A673 (cell line): ENCODE measurements around the gene SNAI3. TPM values are rescaled to one million over a fixed set of nuclear protein-coding genes. Genes with fewer than 3 reads are reported as not detected.

ENCODE experiments used
- BruUV-seq: library from RNA; stranded (reverse); fragments of 400-500 nt; replicated peaks from 2 replicates; lab custom pipeline; 2021; lab: Mats Ljungman, UMichigan
- CTCF ChIA-PET: fragments of 300-600 bp; sonication (Branson Sonifier 250); formaldehyde crosslinking; loops from one replicate; lab custom pipeline; 2022; ENCODE audit warnings: antibody characterized with exemption; lab: Charles Lee
- POLR2A ChIA-PET: fragments of 300-600 bp; sonication (Branson Sonifier 250); formaldehyde crosslinking; loops from one replicate; lab custom pipeline; 2022; ENCODE audit warnings: antibody characterized with exemption; ENCODE audit not compliant: low non-redundant PET; lab: Charles Lee
- DNase-seq: peaks from one replicate; pipeline ENCODE4 v3.0.0-alpha.2; 2015; ENCODE audit warnings: low spot score
- H3K27ac ChIP-seq: fragments of 200-600 bp; sonication (generic); 2 replicates; pipeline ENCODE4 v1.5.1; 2016; ENCODE audit warnings: mixed run types, low read depth, mild to moderate bottlenecking, mixed read lengths, antibody characterized with exemption, low read length; ENCODE audit not compliant: poor library complexity, severe bottlenecking
- H3K27me3 ChIP-seq: fragments of 200-600 bp; sonication (generic); replicated peaks from 2 replicates; pipeline ENCODE4 v1.6.1; 2017; ENCODE audit warnings: mixed run types, low read depth, mild to moderate bottlenecking, mixed read lengths, antibody characterized with exemption, low read length; ENCODE audit not compliant: insufficient read depth, poor library complexity
- H3K36me3 ChIP-seq: fragments of 200-600 bp; sonication (generic); 2 replicates; pipeline ENCODE4 v1.6.1; 2016; ENCODE audit warnings: mixed run types, mild to moderate bottlenecking, mixed read lengths, antibody characterized with exemption, low read length; ENCODE audit not compliant: insufficient read depth, poor library complexity, severe bottlenecking
- H3K4me1 ChIP-seq: fragments of 200-600 bp; sonication (generic); 2 replicates; pipeline ENCODE4 v1.6.1; 2017; ENCODE audit warnings: mixed run types, mild to moderate bottlenecking, mixed read lengths, antibody characterized with exemption, low read length; ENCODE audit not compliant: insufficient read depth, poor library complexity, severe bottlenecking
- H3K4me3 ChIP-seq: fragments of 200-600 bp; sonication (generic); 2 replicates; pipeline ENCODE4 v1.5.1; 2016; ENCODE audit warnings: low read depth, mixed run types, mild to moderate bottlenecking, mixed read lengths, low read length; ENCODE audit not compliant: poor library complexity, severe bottlenecking
- H3K9me3 ChIP-seq: fragments of 200-600 bp; sonication (generic); 2 replicates; pipeline ENCODE4 v1.6.1; 2016; ENCODE audit warnings: mixed run types, low read depth, mild to moderate bottlenecking, mixed read lengths, antibody characterized with exemption, low read length; ENCODE audit not compliant: poor library complexity, severe bottlenecking
- EZH2 ChIP-seq: fragments of 200-600 bp; sonication (generic); IDR thresholded peaks from 2 replicates; pipeline ENCODE4 v1.6.1; 2017; ENCODE audit warnings: borderline replicate concordance, low read depth, mild to moderate bottlenecking, mixed read lengths, antibody characterized with exemption, low read length; ENCODE audit not compliant: poor library complexity, severe bottlenecking
- intact Hi-C: fragments of 100-400 bp; cut with micrococcal nuclease; formaldehyde crosslinking; loops from one replicate; pipeline ENCODE4 v1.10.0; 2022; ENCODE audit not compliant: unreplicated experiment
- total RNA-seq: library from RNA; stranded (reverse); gene quantifications from 2 replicates; pipeline ENCODE4 v1.2.3, GENCODE V29; 2021
- TF ChIP-seq, protein P1 (sequence below): fragments of 300-800, 200-600 bp; sonication (generic); conservative IDR thresholded peaks from 2 replicates; pipeline ENCODE4 v1.5.1; 2017; ENCODE audit warnings: low read depth, mild to moderate bottlenecking, antibody characterized with exemption, low read length, moderate library complexity, mixed read lengths

SNAI3 gene
- total RNA-seq, 1 experiment from 2014 or later, result not detected

DNA sequence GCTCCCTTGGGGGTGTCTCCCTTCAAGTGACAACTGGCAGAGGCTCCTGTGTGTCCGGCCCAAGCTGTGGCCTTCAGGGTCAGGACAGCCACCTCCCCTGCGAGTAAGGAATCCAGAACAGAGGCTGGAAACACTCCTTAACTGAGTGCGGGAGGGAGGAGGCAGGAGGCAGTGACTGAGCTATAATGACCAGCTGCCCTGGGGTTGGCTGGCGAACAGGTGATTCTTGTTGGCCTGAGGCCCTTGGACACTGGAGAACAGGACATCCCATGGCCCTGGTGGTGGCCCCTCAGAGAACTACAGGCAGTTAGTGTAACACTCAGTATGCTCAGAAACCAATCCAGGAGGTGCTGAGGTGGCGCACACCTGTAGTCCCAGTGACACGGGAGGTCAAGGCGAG lies 9.4 kb upstream of the SNAI3 start:
- ChIA-PET CTCF (no interaction called here), POLR2A (no interaction called here)
- TF ChIP-seq, protein P1, sequence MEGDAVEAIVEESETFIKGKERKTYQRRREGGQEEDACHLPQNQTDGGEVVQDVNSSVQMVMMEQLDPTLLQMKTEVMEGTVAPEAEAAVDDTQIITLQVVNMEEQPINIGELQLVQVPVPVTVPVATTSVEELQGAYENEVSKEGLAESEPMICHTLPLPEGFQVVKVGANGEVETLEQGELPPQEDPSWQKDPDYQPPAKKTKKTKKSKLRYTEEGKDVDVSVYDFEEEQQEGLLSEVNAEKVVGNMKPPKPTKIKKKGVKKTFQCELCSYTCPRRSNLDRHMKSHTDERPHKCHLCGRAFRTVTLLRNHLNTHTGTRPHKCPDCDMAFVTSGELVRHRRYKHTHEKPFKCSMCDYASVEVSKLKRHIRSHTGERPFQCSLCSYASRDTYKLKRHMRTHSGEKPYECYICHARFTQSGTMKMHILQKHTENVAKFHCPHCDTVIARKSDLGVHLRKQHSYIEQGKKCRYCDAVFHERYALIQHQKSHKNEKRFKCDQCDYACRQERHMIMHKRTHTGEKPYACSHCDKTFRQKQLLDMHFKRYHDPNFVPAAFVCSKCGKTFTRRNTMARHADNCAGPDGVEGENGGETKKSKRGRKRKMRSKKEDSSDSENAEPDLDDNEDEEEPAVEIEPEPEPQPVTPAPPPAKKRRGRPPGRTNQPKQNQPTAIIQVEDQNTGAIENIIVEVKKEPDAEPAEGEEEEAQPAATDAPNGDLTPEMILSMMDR, result no peak
- TF ChIP-seq EZH2, result no peak
- no peak overlapping the region for H3K4me3 ChIP-seq
- H3K36me3 ChIP-seq, result peaks cover 12% of the 10 kb centered on the region
- intact Hi-C loops, result no loop called here
- H3K27me3 ChIP-seq, result no peaks in the 10 kb centered on the region
- no peak for DNase-seq
- peaks cover 3% of the 10 kb centered on the region for H3K4me1 ChIP-seq
- BruUV-seq, result no TSS peak
- H3K27ac ChIP-seq, result no peak overlapping the region
- no peaks in the 10 kb centered on the region for H3K9me3 ChIP-seq

DNA sequence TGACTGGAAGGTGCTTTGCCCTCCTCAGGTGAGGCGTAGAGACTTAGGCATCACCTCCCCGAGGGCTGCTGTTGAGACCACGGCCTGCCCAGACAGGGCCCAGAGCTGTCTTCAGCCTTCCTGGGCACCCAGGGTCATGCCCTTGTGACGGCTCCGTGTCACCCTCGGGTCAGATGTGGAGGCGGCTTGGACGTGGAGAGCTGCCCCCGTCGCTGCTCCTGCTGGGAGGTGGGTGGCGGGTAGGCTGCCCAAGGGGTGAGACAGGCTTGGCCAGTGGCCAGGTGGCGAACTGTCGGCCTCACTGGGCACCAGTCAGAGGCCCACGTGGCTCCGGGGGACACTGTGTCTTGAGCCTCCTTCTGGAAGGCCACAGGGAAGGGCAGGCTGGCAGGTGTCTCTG lies 8.9 kb upstream of the SNAI3 start:
- H3K27ac ChIP-seq, result no peak overlapping the region
- H3K4me3 ChIP-seq, result no peak overlapping the region
- CTCF ChIA-PET, result no interaction called here
- TF ChIP-seq, protein P1, result no peak
- no peak for TF ChIP-seq EZH2
- H3K27me3 ChIP-seq, result no peaks in the 10 kb centered on the region
- POLR2A ChIA-PET, result no interaction called here
- H3K9me3 ChIP-seq, result no peaks in the 10 kb centered on the region
- no peak for DNase-seq
- BruUV-seq, result no TSS peak
- intact Hi-C loops, result no loop called here
- no peaks in the 10 kb centered on the region for H3K4me1 ChIP-seq
- peaks cover 12% of the 10 kb centered on the region for H3K36me3 ChIP-seq

DNA sequence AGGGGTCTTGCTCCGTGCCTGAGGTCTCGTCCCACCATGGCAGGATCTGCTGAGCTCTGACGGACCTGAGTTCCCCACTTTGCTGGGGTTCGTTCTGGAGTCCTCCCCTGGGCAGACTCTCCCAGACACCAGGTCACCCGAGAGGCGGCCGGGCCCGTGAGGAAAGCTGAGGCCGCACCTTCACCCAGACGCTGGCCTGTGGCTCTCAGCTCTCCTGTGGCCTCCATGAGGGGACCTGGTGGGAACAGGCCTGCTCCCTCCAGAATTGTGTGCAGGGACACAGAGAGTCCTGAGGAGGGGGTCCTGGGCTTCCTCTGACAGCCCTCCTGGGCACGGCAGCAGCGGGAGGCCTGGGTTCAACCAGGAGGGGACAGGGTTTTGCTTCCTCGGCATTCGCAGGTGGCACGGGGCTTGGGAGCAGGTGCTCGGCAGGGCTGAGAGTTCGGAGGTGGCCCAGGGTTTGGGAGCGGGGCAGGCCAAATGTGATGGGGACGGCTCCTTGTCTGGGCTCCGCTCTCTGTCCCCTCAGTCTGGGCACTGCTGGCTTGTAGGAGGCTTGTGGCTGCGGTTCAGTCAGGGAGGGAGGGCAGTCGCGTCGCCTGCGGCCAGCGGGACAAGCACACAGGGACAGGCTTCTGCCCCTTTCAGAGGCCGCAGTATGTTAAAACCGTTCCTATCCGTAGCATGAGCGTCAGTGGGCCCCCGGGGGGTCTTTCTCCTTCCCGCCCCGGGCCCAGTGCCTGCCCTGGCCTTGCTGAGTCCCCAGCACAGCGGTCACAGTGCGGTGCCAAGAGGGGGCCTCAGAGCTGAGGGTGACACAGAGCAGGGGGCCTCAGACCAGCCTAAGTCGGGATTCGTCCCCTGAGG lies 8.1 kb upstream of the SNAI3 start:
- H3K4me3 ChIP-seq, result no peak overlapping the region
- CTCF ChIA-PET, result no interaction called here
- no peaks in the 10 kb centered on the region for H3K9me3 ChIP-seq
- H3K4me1 ChIP-seq, result no peaks in the 10 kb centered on the region
- H3K27me3 ChIP-seq, result no peaks in the 10 kb centered on the region
- DNase-seq, result no peak
- peaks cover 7% of the 10 kb centered on the region for H3K36me3 ChIP-seq
- TF ChIP-seq EZH2, result no peak
- TF ChIP-seq, protein P1, result no peak
- POLR2A ChIA-PET, result no interaction called here
- BruUV-seq, result no TSS peak
- intact Hi-C loops, result no loop called here
- no peak overlapping the region for H3K27ac ChIP-seq
